Neutrophil (primary cell): Measurements from ENCODE around the gene PPIB.
"Not testable (repeated sequence)": the region's sequence is repeated elsewhere in the genome, so short reads cannot be mapped to it uniquely, and the experiment has no call there.

Experiments used
- H3K27ac ChIP-seq: fragments of 200-600 bp; sonication (generic); 2 replicates; pipeline ENCODE4 v1.5.1; 2016; ENCODE audit warnings: mild to moderate bottlenecking, moderate library complexity
- H3K27me3 ChIP-seq: fragments of 200-600 bp; sonication (generic); 2 replicates; pipeline ENCODE4 v1.6.0; 2016; ENCODE audit warnings: mild to moderate bottlenecking
- H3K36me3 ChIP-seq: fragments of 200-600 bp; sonication (generic); 2 replicates; pipeline ENCODE4 v1.5.1; 2017
- H3K4me1 ChIP-seq, 2 experiments: fragments of 200-600 bp in 1 of 2; sonication (generic) in 1 of 2; 1 replicate in 1 of 2; 2 replicates in 1 of 2; pipeline versions ENCODE4 v1.5.1 to v1.6.1; 2013 to 2016; ENCODE audit warnings: low read depth in 1 of 2, low read length in 1 of 2, mild to moderate bottlenecking in 1 of 2, moderate library complexity in 1 of 2; ENCODE audit not compliant: control insufficient read depth in 1 of 2, insufficient read depth in 1 of 2
- H3K4me3 ChIP-seq, 2 experiments: fragments of 200-600 bp in 1 of 2; sonication (generic) in 1 of 2; 1 replicate in 1 of 2; 2 replicates in 1 of 2; pipeline ENCODE4 v1.5.1; 2013 to 2016; ENCODE audit warnings: low read depth in 1 of 2, low read length in 1 of 2, mild to moderate bottlenecking in 1 of 2, moderate library complexity in 1 of 2
- H3K9me3 ChIP-seq: fragments of 200-600 bp; sonication (generic); 2 replicates; pipeline ENCODE4 v1.5.1; 2016
- CTCF ChIP-seq: fragments of 200-600 bp; sonication (generic); IDR thresholded peaks from 2 replicates; pipeline ENCODE4 v1.5.1; 2016; ENCODE audit warnings: antibody characterized with exemption

Gene PPIB

GRCh38 chr15:64125978-64126377 lies 36.8 kb downstream of the PPIB start:
- peaks cover 93% of the 10 kb centered on the region for H3K36me3 ChIP-seq
- TF ChIP-seq CTCF = no peak
- no peaks in the 10 kb centered on the region for H3K4me1 ChIP-seq
- H3K4me3 ChIP-seq = no peak overlapping the region
- H3K27ac ChIP-seq = no peak overlapping the region
- no peaks in the 10 kb centered on the region for H3K9me3 ChIP-seq
- H3K27me3 ChIP-seq = no peaks in the 10 kb centered on the region

GRCh38 chr15:64122936-64123351 lies 39.9 kb downstream of the PPIB start:
- no peak for TF ChIP-seq CTCF
- no peaks in the 10 kb centered on the region for H3K27me3 ChIP-seq
- peaks cover 93% of the 10 kb centered on the region for H3K36me3 ChIP-seq
- no peak overlapping the region for H3K4me3 ChIP-seq
- H3K9me3 ChIP-seq = no peaks in the 10 kb centered on the region
- no peak overlapping the region for H3K27ac ChIP-seq
- H3K4me1 ChIP-seq = no peaks in the 10 kb centered on the region

GRCh38 chr15:64122444-64122843 lies 40.4 kb downstream of the PPIB start:
- H3K4me3 ChIP-seq = no peak overlapping the region
- no peak for TF ChIP-seq CTCF
- H3K9me3 ChIP-seq = no peaks in the 10 kb centered on the region
- peaks cover 93% of the 10 kb centered on the region for H3K36me3 ChIP-seq
- H3K27ac ChIP-seq = no peak overlapping the region
- H3K4me1 ChIP-seq = no peaks in the 10 kb centered on the region
- H3K27me3 ChIP-seq = no peaks in the 10 kb centered on the region

GRCh38 chr15:64121614-64122013 lies 41.2 kb downstream of the PPIB start:
- H3K9me3 ChIP-seq = no peaks in the 10 kb centered on the region
- no peak overlapping the region for H3K4me3 ChIP-seq
- no peaks in the 10 kb centered on the region for H3K4me1 ChIP-seq
- no peak overlapping the region for H3K27ac ChIP-seq
- H3K27me3 ChIP-seq = no peaks in the 10 kb centered on the region
- peaks cover 93% of the 10 kb centered on the region for H3K36me3 ChIP-seq
- TF ChIP-seq CTCF = no peak

- H3K4me1 ChIP-seq, H3K9me3 ChIP-seq, H3K27me3 ChIP-seq, H3K27ac ChIP-seq, H3K4me3 ChIP-seq: not testable (repeated sequence)
- H3K36me3 ChIP-seq = peaks cover 96% of the 10 kb centered on the region
These were observed 42.5 kb downstream of the PPIB start for GRCh38 chr15:64120322-64120721.

- Histone ChIP-seq H3K4me1 (peaks cover 11 to 12% of the 10 kb centered on the region in 2 experiments), H3K27ac (no peak overlapping the region), H3K36me3 (peaks cover 85% of the 10 kb centered on the region), H3K27me3 (no peaks in the 10 kb centered on the region), H3K4me3 (no peak overlapping the region), H3K9me3 (no peaks in the 10 kb centered on the region)
- TF ChIP-seq CTCF = no peak
These were observed 44.9 kb downstream of the PPIB start for GRCh38 chr15:64117759-64118487.
